HG03457 (cell line): ENCODE measurements around the gene THOC5.

ENCODE experiments used
- ATAC-seq: cut with Tn5 transposase; IDR thresholded peaks from one replicate; pipeline ENCODE4 v1.9.1; 2021; ENCODE audit warnings: moderate number of reproducible peaks; ENCODE audit not compliant: unreplicated experiment

THOC5 gene

DNA sequence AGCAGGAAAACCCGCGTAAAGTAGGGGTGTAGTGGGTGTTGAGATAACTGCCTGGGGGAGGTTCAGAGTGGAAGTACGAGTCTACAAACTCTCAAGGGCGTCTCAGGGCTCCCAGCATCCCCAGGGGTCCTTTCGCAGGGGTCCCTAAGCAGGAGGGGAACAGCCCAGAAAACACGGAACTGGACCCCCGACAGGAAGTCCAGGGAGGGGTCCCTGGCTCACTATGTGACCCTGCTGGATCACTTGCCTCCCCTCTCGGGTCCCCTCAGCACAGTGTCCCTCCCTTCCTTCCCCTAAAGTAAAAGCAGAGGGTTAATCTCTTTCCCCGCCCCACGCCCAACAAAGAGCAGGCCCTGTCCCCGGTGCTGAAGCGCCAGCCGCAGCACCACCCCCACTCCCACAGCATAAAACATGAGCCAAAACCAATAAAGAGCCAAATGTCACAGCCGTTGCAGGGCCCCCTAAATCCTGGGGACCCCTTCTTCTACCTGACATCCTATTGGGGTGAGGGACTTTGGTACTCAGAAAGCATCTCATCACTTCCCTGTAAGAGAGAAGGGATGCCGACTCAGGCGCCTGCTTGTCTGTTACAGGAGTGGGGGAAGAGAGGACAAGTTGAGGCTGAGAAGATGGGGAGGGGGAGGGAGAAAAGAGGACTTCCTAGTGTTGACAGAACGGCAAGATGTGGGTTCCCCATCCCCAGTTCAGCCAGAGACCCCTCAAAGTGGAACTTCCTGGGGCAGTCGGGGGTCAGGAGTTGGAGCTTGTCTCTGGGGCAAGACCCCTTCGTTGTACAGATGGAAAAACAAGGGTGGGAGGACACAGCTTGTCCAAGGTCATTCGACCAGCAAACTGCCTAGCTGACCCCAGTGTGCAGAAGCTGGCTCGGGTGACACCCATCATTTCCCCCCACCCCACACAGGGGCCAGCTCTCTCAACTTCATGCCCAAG is 75.0 kb downstream of the THOC5 start:
- no peak for ATAC-seq

DNA sequence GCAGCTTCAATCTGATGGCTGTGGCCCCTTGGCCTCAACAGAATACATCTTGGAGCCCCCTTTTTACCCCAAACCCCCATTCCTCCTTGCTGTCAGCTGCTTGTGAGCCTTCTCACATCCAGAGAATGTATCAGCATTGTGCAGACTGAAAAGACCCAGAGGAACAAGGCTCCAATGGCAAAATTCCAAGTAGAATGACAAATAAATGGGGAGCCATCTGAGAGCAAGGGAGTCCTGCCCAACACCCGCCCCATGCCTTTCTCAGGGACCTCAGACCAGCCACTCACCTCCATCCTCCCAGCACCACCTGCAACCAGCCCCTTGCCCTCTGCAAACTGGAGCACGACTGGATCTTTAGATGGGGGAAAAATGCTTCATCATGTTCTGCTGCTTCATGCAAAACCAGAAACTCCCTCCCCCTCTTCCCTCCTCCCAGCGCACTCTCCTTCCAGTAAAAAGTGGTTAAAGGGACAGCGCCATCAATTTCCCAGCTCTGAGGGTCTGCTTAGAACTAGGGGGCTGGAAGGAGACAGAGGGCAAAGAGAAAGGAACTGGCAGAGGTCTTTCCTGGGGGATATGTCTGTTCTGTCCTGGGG is 75.7 kb downstream of the THOC5 start:
- ATAC-seq = no peak

DNA sequence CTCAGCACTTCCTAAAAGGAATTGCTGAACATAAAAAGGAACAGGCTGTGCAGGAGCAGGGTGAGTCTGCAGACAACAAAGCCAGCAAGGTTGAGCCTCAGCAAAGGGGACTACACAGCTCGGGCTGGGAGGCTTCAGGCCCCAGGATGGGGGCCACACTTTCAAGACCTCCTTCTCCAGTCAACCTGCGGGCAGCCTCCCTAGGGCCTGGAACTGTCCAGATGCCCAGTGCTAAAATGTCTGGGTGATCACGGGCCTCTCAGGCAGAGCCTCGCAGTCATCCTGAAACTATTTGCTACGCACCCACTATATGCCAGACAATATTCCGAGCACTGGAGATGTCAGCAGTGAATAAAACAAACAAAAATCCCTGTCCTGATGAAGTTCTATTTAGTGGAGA is 77.4 kb downstream of the THOC5 start:
- ATAC-seq = no peak

DNA sequence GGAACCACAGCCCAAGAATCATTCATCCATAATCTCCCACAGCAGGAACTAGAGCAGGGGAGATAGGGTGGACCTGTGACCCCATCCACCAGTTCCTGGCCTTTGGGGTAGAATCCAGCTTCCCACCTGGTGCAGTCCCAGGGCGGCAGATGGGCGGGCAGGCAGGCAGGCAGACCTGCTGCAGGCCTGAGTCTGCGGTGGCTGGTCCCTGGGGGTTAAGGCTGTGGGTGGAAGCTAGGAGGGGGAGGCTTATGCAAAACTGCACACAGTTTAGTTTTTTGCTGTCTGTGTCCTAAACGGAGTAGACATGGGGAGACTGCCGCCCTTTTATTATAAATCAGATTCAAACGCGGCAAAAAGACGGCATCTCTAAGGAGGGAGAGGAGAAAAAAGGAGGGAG is 78.0 kb downstream of the THOC5 start:
- ATAC-seq = no peak

DNA sequence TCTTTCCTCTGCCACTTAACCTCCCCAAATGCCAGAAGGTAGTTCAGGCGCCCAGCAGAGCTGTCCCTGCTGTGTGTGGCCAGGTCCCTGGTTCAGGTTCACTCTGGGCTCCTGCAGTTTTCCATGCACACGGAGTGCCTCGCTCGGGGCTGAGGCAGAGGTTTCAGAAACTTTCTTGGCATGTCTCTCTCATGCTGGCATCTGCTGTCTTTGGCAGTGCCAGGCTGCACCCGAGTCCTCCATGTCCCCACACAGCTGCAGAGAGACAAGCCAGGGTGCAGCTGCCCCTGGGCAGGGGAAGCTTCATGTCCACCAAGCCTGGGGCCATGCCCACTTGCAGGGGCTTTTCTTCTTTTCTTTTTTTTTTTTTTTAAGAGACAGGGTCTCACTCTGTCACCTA is 80.6 kb downstream of the THOC5 start:
- ATAC-seq = no peak

DNA sequence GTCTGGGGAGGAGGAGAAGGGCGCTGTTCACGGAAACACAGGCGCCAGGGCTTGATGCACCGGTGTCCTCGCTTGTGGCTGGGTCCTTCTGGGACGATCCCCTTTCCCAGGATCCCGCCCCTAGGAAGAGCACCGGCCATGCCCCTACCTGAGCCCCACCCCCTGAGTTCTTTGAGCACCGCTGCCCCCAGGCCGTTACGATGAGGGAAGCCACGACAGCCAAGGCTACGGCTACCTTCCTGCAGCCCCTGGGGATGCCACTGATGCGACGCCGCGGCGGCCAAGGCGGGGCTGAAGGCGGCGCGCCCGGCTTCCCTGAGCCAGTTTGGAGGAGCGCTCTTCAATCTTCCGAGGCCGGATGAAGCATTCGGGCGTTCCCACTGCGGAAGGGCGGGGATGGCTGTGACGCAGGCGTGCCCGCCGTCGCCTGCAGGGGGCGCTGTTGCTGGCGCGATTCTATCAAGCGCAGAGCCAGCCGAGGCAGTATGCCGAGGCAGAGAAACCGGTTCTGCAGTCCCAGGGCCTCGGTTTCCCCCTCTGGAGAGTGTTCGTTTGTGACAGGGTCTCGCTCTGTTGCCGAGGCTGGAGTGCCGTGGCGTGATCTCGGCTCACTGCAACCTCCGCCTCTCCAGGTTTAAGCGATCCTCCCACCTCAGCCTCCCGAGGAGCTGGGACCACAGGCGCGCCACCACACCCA is 83.2 kb downstream of the THOC5 start:
- ATAC-seq = no peak

DNA sequence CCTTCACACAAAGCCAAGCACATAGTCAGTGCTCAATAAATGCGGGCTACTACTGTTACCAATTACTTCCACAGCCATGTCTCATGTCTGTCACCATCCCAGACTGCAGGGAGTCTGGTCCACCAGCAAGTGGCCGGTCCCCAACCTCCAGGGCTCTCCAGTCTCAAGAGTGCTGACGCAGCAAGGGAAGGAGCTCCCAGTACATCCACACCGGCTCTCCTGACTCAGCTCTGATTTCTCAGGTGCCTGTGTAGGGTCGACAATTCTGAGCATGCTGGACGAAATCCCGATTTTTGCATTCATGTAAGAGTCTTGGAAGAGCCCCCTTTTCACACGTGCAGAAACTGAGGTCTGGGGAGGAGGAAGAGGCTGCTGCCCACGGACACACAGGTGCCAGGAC is 83.8 kb downstream of the THOC5 start:
- ATAC-seq = no peak

DNA sequence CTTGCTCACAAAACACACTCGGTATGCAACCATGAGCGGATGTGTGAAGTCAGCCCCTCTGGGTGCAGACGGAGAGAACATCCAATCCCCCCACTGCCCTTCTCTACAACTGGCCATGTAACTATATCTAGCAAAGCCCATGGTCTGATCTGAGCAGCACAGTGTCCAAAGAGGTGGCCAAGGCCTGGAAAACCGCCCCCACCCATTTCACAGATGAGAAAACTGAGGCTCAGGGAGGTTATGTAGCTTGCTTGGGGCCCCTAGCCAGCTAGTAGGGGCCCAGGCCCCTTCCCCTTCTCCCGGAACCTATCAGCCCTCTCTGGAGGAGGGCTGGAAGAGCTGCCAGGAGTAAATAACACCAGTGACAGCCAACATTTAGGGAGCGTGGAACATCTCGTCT is 89.0 kb downstream of the THOC5 start:
- ATAC-seq = no peak

DNA sequence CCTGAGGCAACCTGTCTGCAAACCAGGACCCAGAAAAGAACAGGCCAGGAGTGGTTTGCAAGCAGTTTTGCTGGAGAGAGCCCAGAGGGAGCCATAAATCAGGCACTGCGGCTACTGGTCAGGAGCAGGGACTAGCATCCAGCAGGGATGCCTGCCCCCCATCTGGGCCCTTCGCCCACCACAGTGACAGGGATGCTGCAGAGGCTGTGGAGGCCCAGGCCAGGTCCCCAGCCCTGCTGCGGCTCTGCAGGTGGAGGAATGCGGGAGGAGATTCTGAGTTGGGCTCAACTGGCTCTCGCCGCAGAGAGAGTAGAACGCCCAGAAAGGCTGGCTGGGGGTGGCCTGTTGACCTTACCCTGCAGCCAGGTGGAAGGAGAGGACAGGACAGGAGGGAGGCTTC is 89.9 kb downstream of the THOC5 start:
- no peak for ATAC-seq

DNA sequence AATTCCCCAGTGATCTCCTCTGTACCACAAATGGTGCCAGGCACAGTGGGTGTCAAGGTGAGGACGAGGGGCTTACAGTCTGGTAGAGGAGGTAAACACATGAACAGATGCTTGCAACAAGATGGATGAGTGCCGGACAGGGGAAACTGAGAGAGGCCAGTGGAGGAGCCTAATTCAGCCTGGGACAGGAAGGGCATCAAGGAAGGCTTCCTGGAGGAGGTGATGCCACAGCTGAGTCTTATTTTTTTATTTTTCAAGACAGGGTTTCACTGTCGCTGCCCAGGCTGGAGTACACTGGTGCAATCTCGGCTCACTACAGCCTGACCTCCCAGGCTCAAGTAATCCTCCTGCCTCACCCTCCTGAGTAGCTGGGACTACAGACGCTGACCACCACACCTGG is 92.3 kb downstream of the THOC5 start:
- no peak for ATAC-seq

DNA sequence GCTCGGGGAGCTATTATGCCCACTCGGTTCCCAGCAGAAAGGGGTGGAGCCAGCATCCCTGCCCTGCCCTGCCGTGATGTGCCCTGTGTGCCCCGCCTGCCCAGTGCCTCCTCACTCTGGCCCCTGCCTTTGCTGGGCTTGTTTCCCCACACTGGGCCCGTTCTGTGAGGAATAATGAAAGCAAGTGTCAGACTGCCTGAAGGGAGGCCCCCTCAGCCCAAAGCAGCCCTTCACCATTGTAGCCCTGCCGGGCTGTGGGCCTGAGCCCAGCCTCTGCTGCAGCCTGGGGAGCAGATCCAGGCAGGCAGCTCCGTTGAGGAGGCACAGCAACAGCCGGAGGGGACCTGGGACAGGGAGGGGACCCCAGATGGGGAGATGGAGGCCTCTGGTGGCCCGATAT is 93.8 kb downstream of the THOC5 start:
- ATAC-seq = no peak

DNA sequence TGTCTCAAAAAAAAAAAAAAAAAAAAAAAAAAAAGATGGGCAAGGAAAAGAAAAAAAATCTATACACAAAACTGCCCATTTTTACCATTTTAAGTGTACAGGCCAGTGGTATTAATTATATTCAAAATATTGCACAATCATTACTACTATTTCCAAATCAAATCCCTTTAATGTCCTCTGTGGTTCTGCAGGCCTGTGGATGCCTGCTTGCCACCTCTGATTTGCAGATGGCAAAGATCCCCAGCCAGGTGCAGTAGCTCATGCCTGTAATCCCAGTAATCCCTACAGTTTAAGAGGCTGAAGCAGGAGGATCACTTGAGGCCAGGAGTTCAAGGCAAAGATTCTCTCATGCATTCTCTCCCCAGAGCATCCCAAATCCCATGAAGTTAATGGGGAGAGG is 95.0 kb downstream of the THOC5 start:
- no peak for ATAC-seq

DNA sequence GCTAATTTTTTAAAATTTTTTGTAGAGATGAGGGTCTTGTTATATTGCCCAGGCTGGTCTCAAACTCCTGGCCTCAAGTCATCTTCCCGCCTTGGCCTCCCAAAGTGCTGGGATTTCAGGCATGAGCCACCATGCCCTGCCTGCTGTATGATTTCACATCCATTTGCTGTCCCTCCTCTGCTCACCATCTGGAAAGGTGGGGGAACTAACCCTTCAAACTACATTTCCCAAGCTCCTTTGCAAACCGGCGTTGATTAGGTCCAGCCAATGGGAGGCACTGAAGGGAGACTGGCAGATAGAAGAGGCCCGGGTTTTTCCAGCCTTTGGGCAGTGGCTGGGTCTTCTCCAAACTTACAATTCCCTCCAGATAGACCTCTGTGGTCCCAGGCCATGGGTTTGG is 95.8 kb downstream of the THOC5 start:
- ATAC-seq = no peak

DNA sequence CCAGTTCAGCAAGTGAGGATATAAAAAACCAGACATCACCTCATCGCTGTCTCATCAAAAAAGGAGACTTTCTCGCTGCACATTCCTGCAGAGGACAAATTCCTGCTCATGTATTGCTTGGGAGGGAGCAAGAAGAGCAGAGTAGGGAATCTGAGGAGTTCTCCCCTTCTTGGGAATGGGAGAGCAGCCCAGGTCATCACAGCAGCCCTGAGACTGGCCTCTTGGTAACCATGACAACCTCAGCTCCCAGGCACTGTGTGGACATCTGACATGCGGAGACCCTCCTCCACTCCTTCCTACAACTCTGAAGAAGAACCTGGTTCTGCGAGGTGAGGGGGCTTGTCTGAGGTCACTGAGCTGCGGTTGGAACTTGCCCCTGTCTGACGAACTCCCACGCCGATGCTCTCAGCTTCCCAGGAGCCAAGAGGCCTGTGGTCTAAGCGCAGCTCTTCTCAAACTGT is 97.3 kb downstream of the THOC5 start:
- no peak for ATAC-seq
